ENCODE results near the gene TNFAIP3. TPM values are rescaled to one million over a fixed set of nuclear protein-coding genes. Genes with fewer than 3 reads are reported as not detected.
"Not testable (repeated sequence)": the region's sequence is repeated elsewhere in the genome, so short reads cannot be mapped to it uniquely, and the experiment has no call there.

TNFAIP3 gene
- polyA plus RNA-seq, 4 donors: 10.8 to 30.6 (median 15.3) TPM

DNA sequence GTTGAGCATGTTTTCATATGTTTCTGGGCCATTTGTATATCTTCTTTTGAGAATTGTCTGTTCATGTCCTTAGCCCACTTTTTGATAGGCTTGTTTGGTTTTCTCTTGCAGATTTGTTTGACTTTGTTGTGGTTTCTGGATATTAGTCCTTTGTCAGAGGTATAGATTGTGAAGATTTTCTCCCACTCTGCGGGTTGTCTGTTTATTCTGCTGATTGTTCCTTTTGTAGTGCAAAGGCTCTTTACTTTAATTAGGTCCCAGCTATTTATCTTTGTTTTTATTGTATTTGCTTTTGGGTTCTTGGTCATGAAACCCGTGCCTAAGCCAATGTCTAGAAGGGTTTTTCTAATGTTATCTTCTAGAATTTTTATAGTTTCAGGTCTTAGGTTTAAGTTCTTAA, 29.0 kb upstream of the TNFAIP3 start:
- peak; percentile 67 for FAIRE-seq
- H3K36me3 ChIP-seq (ENCODE audit: control insufficient read depth in 3 of 3, insufficient read depth in 2 of 3, low read depth in 1 of 3, low read length in 3 of 3); DNase-seq; H3K4me1 ChIP-seq (ENCODE audit: control insufficient read depth in 3 of 3, insufficient read depth in 2 of 3, low read depth in 1 of 3, low read length in 2 of 3); H3K9me3 ChIP-seq (ENCODE audit: control insufficient read depth in 2 of 2, insufficient read depth in 1 of 2, low read depth in 1 of 2, low read length in 1 of 2); H3K4me3 ChIP-seq (ENCODE audit: low read depth in 1 of 3, low read length in 3 of 3); H3K27ac ChIP-seq (ENCODE audit: low read depth in 1 of 3, low read length in 2 of 3); H3K27me3 ChIP-seq (ENCODE audit: control insufficient read depth in 3 of 3, insufficient read depth in 3 of 3, low read length in 3 of 3): not testable (repeated sequence)
- 20 to 60% (median 45%) methylated on average over 2 of the region's 2 CpGs for WGBS, 3 donors

DNA sequence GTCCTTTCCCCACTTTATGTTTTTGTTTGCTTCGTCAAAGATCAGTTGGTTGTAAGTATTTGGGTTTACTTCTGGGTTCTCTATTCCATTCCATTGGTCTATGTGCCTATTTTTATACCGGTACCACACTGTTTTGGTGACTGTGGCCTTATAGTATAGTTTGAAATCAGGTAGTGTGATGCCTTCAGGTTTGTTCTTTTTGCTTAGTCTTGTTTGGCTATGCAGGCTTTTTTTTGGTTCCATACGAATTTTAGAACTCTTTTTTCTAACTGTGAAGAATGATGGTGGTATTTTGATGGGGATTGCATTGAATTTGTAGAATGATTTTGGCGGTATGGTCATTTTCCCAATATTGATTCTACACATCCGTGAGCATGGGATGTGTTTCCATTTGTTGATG, 28.5 kb upstream of the TNFAIP3 start:
- not testable (repeated sequence) for H3K27me3 ChIP-seq (ENCODE audit: control insufficient read depth in 3 of 3, insufficient read depth in 3 of 3, low read length in 3 of 3); H3K4me1 ChIP-seq (ENCODE audit: control insufficient read depth in 3 of 3, insufficient read depth in 2 of 3, low read depth in 1 of 3, low read length in 2 of 3); H3K27ac ChIP-seq (ENCODE audit: low read depth in 1 of 3, low read length in 2 of 3); H3K4me3 ChIP-seq (ENCODE audit: low read depth in 1 of 3, low read length in 3 of 3); DNase-seq; FAIRE-seq; H3K36me3 ChIP-seq (ENCODE audit: control insufficient read depth in 3 of 3, insufficient read depth in 2 of 3, low read depth in 1 of 3, low read length in 3 of 3); H3K9me3 ChIP-seq (ENCODE audit: control insufficient read depth in 2 of 2, insufficient read depth in 1 of 2, low read depth in 1 of 2, low read length in 1 of 2)
- 83 to 95% (median 86%) methylated on average over 5 of the region's 5 CpGs for WGBS, 3 donors

DNA sequence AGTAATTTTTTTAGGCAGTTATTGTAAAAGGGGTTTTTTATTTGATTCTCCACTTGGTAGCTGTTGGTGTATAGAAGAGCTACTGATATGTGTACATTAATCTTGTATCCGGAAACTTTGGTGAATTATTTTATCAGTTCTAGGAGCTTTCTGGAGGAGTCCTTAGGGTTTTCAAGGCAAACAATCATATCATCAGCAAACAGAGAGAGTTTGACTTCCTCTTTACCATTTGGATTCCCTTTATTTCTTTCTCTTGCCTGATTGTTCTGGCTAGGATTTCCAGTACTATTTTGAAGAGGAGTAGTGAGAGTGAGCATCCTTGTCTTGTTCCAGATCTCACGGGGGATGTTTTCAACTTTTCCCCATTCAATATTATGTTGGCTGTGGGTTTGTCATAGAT, 28.0 kb upstream of the TNFAIP3 start:
- no peak overlapping the region for H3K27ac ChIP-seq (ENCODE audit: low read depth in 1 of 3, low read length in 2 of 3)
- no peaks in the 10 kb centered on the region for H3K9me3 ChIP-seq (ENCODE audit: control insufficient read depth in 2 of 2, insufficient read depth in 1 of 2, low read depth in 1 of 2, low read length in 1 of 2)
- H3K27me3 ChIP-seq (ENCODE audit: control insufficient read depth in 3 of 3, insufficient read depth in 3 of 3, low read length in 3 of 3): no peaks in the 10 kb centered on the region
- WGBS, 3 donors: 68 to 95% (median 74%) methylated on average over 2 of the region's 2 CpGs
- H3K4me1 ChIP-seq (ENCODE audit: control insufficient read depth in 3 of 3, insufficient read depth in 2 of 3, low read depth in 1 of 3, low read length in 2 of 3): no peaks in the 10 kb centered on the region
- H3K4me3 ChIP-seq (ENCODE audit: low read depth in 1 of 3, low read length in 3 of 3): no peak overlapping the region
- FAIRE-seq (no peak), DNase-seq (no peak)
- no peaks in the 10 kb centered on the region for H3K36me3 ChIP-seq (ENCODE audit: control insufficient read depth in 3 of 3, insufficient read depth in 2 of 3, low read depth in 1 of 3, low read length in 3 of 3)

DNA sequence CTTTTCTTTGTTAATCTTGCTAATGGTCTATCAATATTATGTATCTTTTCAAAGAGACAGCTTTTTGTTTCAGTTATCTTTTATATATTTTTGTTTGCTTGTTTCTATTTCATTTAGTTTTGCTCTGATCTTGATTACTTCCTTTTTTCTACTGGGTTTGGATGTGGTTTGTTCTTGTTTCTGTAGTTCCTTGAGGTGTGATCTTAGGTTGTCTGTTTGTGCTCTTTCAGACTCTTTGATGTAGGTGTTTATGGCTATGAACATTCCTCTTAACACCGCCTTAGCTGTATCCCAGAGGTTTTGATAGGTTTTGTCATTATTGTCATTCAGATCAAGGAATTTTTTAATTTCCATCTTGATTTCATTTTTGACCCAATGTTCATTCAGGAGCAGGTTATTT, 26.8 kb upstream of the TNFAIP3 start:
- Histone ChIP-seq H3K36me3 (ENCODE audit: control insufficient read depth in 3 of 3, insufficient read depth in 2 of 3, low read depth in 1 of 3, low read length in 3 of 3) (no peaks in the 10 kb centered on the region), H3K27me3 (ENCODE audit: control insufficient read depth in 3 of 3, insufficient read depth in 3 of 3, low read length in 3 of 3) (no peaks in the 10 kb centered on the region), H3K27ac (ENCODE audit: low read depth in 1 of 3, low read length in 2 of 3) (no peak overlapping the region), H3K4me3 (ENCODE audit: low read depth in 1 of 3, low read length in 3 of 3) (no peak overlapping the region), H3K4me1 (ENCODE audit: control insufficient read depth in 3 of 3, insufficient read depth in 2 of 3, low read depth in 1 of 3, low read length in 2 of 3) (no peaks in the 10 kb centered on the region), H3K9me3 (ENCODE audit: control insufficient read depth in 2 of 2, insufficient read depth in 1 of 2, low read depth in 1 of 2, low read length in 1 of 2) (no peaks in the 10 kb centered on the region)
- no peak for FAIRE-seq
- no peak for DNase-seq
- WGBS, 3 donors: 94 to 100% (median 100%) methylated on average over 1 of the region's 1 CpG

DNA sequence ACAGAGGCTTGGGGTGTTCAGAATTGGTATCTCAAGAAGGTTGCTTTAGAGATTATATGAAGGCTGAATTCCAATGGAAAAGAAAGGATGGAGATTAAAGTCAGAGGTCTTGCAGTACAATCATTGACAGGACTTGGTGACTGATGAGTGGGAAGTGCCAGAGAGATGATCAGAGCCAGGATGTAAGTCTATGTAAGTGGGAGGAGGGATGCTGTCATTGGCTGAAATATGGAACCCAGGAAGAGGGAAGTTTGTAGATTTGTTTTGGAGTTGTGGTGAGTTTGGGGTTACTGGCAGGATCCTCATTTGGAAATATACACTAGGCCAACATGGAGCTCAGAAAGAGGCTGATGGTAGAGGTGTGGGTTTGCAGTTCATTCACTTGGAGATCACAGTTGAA, 23.8 kb upstream of the TNFAIP3 start:
- Histone ChIP-seq H3K27ac (ENCODE audit: low read depth in 1 of 3, low read length in 2 of 3) (no peak overlapping the region), H3K27me3 (ENCODE audit: control insufficient read depth in 3 of 3, insufficient read depth in 3 of 3, low read length in 3 of 3) (no peaks in the 10 kb centered on the region), H3K36me3 (ENCODE audit: control insufficient read depth in 3 of 3, insufficient read depth in 2 of 3, low read depth in 1 of 3, low read length in 3 of 3) (no peaks in the 10 kb centered on the region), H3K4me3 (ENCODE audit: low read depth in 1 of 3, low read length in 3 of 3) (no peak overlapping the region), H3K4me1 (ENCODE audit: control insufficient read depth in 3 of 3, insufficient read depth in 2 of 3, low read depth in 1 of 3, low read length in 2 of 3) (no peaks in the 10 kb centered on the region), H3K9me3 (ENCODE audit: control insufficient read depth in 2 of 2, insufficient read depth in 1 of 2, low read depth in 1 of 2, low read length in 1 of 2) (no peaks in the 10 kb centered on the region)
- FAIRE-seq (no peak), DNase-seq (no peak)

DNA sequence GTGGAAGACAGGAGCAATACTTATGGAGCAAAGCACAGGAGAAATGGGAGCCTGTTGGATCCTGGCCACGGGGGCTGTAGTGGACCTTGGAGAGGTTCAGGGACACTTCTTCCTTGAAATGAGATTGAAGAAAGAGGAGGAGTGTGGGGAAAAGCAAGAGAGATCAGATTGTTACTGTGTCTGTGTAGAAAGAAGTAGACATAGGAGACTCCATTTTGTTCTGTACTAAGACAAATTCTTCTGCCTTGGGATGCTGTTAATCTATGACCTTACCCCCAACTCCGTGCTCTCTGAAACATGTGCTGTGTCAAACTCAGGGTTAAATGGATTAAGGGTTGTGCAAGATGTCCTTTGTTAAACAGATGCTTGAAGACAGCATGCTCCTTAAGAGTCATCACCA, 22.7 kb upstream of the TNFAIP3 start:
- not testable (repeated sequence) for H3K36me3 ChIP-seq (ENCODE audit: control insufficient read depth in 3 of 3, insufficient read depth in 2 of 3, low read depth in 1 of 3, low read length in 3 of 3); FAIRE-seq; H3K27ac ChIP-seq (ENCODE audit: low read depth in 1 of 3, low read length in 2 of 3); H3K4me1 ChIP-seq (ENCODE audit: control insufficient read depth in 3 of 3, insufficient read depth in 2 of 3, low read depth in 1 of 3, low read length in 2 of 3); H3K27me3 ChIP-seq (ENCODE audit: control insufficient read depth in 3 of 3, insufficient read depth in 3 of 3, low read length in 3 of 3); H3K9me3 ChIP-seq (ENCODE audit: control insufficient read depth in 2 of 2, insufficient read depth in 1 of 2, low read depth in 1 of 2, low read length in 1 of 2); DNase-seq; H3K4me3 ChIP-seq (ENCODE audit: low read depth in 1 of 3, low read length in 3 of 3)
- 76 to 78% (median 78%) methylated on average over 2 of the region's 2 CpGs for WGBS, 3 donors

DNA sequence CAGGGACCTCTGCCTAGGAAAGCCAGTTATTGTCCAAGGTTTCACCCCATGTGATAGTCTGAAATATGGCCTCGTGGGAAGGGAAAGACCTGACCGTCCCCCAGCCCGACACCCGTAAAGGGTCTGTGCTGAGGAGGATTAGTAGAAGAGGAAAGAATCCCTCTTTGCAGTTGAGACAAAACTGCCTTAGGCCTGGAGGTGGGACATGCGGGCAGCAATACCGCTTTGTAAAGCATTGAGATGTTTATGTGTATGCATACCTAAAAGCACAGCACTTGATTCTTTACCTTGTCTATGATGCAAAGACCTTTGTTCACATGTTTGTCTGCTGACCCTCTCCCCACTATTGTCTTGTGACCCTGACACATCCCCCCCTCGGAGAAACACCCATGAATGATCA, 22.3 kb upstream of the TNFAIP3 start:
- not testable (repeated sequence) for H3K27me3 ChIP-seq (ENCODE audit: control insufficient read depth in 3 of 3, insufficient read depth in 3 of 3, low read length in 3 of 3); H3K27ac ChIP-seq (ENCODE audit: low read depth in 1 of 3, low read length in 2 of 3); H3K36me3 ChIP-seq (ENCODE audit: control insufficient read depth in 3 of 3, insufficient read depth in 2 of 3, low read depth in 1 of 3, low read length in 3 of 3); H3K4me1 ChIP-seq (ENCODE audit: control insufficient read depth in 3 of 3, insufficient read depth in 2 of 3, low read depth in 1 of 3, low read length in 2 of 3); DNase-seq; H3K4me3 ChIP-seq (ENCODE audit: low read depth in 1 of 3, low read length in 3 of 3); H3K9me3 ChIP-seq (ENCODE audit: control insufficient read depth in 2 of 2, insufficient read depth in 1 of 2, low read depth in 1 of 2, low read length in 1 of 2); FAIRE-seq
- 83 to 84% (median 84%) methylated on average over 7 of the region's 7 CpGs for WGBS, 3 donors

DNA sequence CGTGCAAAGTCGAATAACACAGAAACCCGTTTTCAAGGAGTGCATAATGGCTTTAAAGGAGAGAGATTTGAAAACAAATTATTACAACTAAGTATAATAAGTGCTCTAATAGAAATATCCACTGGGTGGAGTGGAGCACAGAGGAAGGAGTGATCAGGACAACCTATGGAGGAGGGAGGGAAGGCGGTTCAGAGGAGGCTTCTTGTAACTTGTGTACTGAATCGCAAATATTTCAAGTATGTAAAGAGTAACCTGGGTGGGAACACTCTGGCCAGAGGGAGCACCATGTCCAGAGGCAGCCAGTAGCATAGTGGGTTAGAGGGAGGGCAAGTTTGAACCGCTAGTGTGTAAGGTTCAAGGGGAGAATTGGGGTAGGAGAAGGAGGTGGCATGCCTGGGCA, 21.6 kb upstream of the TNFAIP3 start:
- 91 to 97% (median 94%) methylated on average over 6 of the region's 6 CpGs for WGBS, 3 donors

DNA sequence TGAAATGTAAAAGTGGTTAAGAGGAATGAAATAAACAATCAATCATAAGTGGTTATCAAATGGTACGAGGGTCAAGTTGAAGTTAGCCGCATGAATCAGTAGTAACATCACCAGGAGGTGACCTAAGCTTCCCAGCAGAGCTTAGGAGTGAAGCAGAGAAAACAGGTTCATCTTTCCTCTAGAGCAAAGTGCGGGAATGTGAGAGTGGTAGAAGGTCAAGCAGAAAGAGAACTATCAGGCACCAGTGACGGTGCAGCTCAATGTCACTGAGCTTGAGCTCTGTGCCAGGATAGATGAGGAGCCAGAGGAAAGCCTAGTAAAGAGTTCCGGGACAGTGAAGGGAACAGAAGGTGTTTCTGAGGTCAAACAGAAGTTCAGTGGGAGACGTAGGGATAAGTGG, 20.8 kb upstream of the TNFAIP3 start:
- DNase-seq (no peak), FAIRE-seq (no peak)
- H3K4me1 ChIP-seq (ENCODE audit: control insufficient read depth in 3 of 3, insufficient read depth in 2 of 3, low read depth in 1 of 3, low read length in 2 of 3): no peaks in the 10 kb centered on the region
- H3K27ac ChIP-seq (ENCODE audit: low read depth in 1 of 3, low read length in 2 of 3): peak overlapping the region in 1 of 3 donors; percentile 18
- H3K4me3 ChIP-seq (ENCODE audit: low read depth in 1 of 3, low read length in 3 of 3): no peak overlapping the region
- H3K27me3 ChIP-seq (ENCODE audit: control insufficient read depth in 3 of 3, insufficient read depth in 3 of 3, low read length in 3 of 3): no peaks in the 10 kb centered on the region
- no peaks in the 10 kb centered on the region for H3K36me3 ChIP-seq (ENCODE audit: control insufficient read depth in 3 of 3, insufficient read depth in 2 of 3, low read depth in 1 of 3, low read length in 3 of 3)
- WGBS, 3 donors: 85 to 87% (median 87%) methylated on average over 6 of the region's 6 CpGs
- no peaks in the 10 kb centered on the region for H3K9me3 ChIP-seq (ENCODE audit: control insufficient read depth in 2 of 2, insufficient read depth in 1 of 2, low read depth in 1 of 2, low read length in 1 of 2)

More for the DNA sequence above, 21.6 kb upstream of the TNFAIP3 start:
- no peaks in the 10 kb centered on the region for H3K36me3 ChIP-seq (ENCODE audit: control insufficient read depth in 3 of 3, insufficient read depth in 2 of 3, low read depth in 1 of 3, low read length in 3 of 3)
- no peaks in the 10 kb centered on the region for H3K9me3 ChIP-seq (ENCODE audit: control insufficient read depth in 2 of 2, insufficient read depth in 1 of 2, low read depth in 1 of 2, low read length in 1 of 2)
- DNase-seq: no peak
- no peaks in the 10 kb centered on the region for H3K27me3 ChIP-seq (ENCODE audit: control insufficient read depth in 3 of 3, insufficient read depth in 3 of 3, low read length in 3 of 3)
- H3K4me3 ChIP-seq (ENCODE audit: low read depth in 1 of 3, low read length in 3 of 3): no peak overlapping the region
- H3K27ac ChIP-seq (ENCODE audit: low read depth in 1 of 3, low read length in 2 of 3): no peak overlapping the region
- no peaks in the 10 kb centered on the region for H3K4me1 ChIP-seq (ENCODE audit: control insufficient read depth in 3 of 3, insufficient read depth in 2 of 3, low read depth in 1 of 3, low read length in 2 of 3)
- FAIRE-seq: no peak

Data from small intestine (tissue), 7 donors.